A549 (cell line): ENCODE data around the gene PTPRE. TPM values are rescaled to one million over a fixed set of nuclear protein-coding genes. Genes with fewer than 3 reads are reported as not detected.
A peak's percentile ranks its signal among the peaks of the same experiment; 100 is the strongest.

Experiments
- ATAC-seq, 2 experiments: fragments of 200-7000 bp in 1 of 2; fragments of >200 bp in 1 of 2; cut with Nextera tagmentation in 1 of 2; cut with Tn5 transposase in 1 of 2; 3 replicates each; pipeline versions ENCODE4 v1.8.0 to v1.9.1; 2018 to 2020; ENCODE audit warnings: mild to moderate bottlenecking in 1 of 2, moderate library complexity in 1 of 2
- CTCF ChIA-PET: fragments of 300-600 bp; sonication (Branson Sonifier 250); formaldehyde crosslinking; extraction: SDS; loops from one replicate; lab custom pipeline; 2021; ENCODE audit warnings: antibody characterized with exemption, inconsistent platforms; lab: Yijun Ruan, JAX
- POLR2A ChIA-PET: fragments of 350-600 bp; formaldehyde crosslinking; extraction: SDS; loops from one replicate; lab custom pipeline; 2021; ENCODE audit warnings: antibody characterized with exemption, inconsistent platforms; lab: Yijun Ruan, JAX
- DNase-seq, 2 experiments: peaks; one replicate each; pipeline versions ENCODE4 v3.0.0 to v3.0.0-alpha.2; 2011 to 2016; ENCODE audit warnings: low read depth in 1 of 2, low spot score in 1 of 2
- FAIRE-seq: peaks from 2 replicates; lab custom pipeline; 2011; peaks lifted over from hg19 to GRCh38; lab: Jason Lieb, UNC
- H3K27ac ChIP-seq, 2 experiments: fragments of >200 bp; sonication (Bioruptor Twin); formaldehyde crosslinking; 3 replicates each; pipeline ENCODE4 v1.5.1; 2016 to 2017
- H3K4me1 ChIP-seq: fragments of >200 bp; sonication (Bioruptor Twin); formaldehyde crosslinking; 3 replicates; pipeline ENCODE4 v1.6.1; 2016
- H3K4me2 ChIP-seq: fragments of >200 bp; sonication (Bioruptor Twin); formaldehyde crosslinking; 3 replicates; pipeline ENCODE4 v1.6.1; 2016
- H3K4me3 ChIP-seq: fragments of >200 bp; sonication (Bioruptor Twin); formaldehyde crosslinking; 3 replicates; pipeline ENCODE4 v1.5.1; 2016
- H3K9me3 ChIP-seq: fragments of >200 bp; sonication (Bioruptor Twin); formaldehyde crosslinking; 3 replicates; pipeline ENCODE4 v1.6.1; 2016
- CHD4 ChIP-seq: fragments of 200-600 bp; sonication (generic); IDR thresholded peaks from 2 replicates; pipeline ENCODE4 v1.6.1; 2016; ENCODE audit warnings: antibody characterized with exemption, mild to moderate bottlenecking, borderline replicate concordance
- EHMT2 ChIP-seq: fragments of 200-600 bp; sonication (generic); IDR thresholded peaks from 2 replicates; pipeline ENCODE4 v1.6.1; 2016; ENCODE audit warnings: antibody characterized with exemption, low read depth, mild to moderate bottlenecking, moderate library complexity
- FOXS1 ChIP-seq: fragments of 250-450 bp; sonication (Bioruptor Pico); IDR thresholded peaks from 2 replicates; pipeline ENCODE4 v1.5.0; 2020; ENCODE audit warnings: mild to moderate bottlenecking, moderate library complexity
- GATA3 ChIP-seq: IDR thresholded peaks from 2 replicates; pipeline ENCODE4 v1.6.1; 2012; ENCODE audit warnings: borderline replicate concordance
- KDM5A ChIP-seq: fragments of 200-600 bp; sonication (generic); IDR thresholded peaks from 2 replicates; pipeline ENCODE4 v1.6.1; 2016; ENCODE audit warnings: antibody characterized with exemption, mild to moderate bottlenecking
- MAZ ChIP-seq: fragments of 150-350 bp; IDR thresholded peaks from 2 replicates; pipeline ENCODE4 v1.6.1; 2014; ENCODE audit warnings: antibody characterized with exemption, low read depth, low read length, borderline replicate concordance
- MYC ChIP-seq: IDR thresholded peaks from 2 replicates; pipeline ENCODE4 v1.6.1; 2012; ENCODE audit warnings: mild to moderate bottlenecking, inconsistent platforms, low read length, improper control_type of control experiment, borderline replicate concordance
- NR3C1 ChIP-seq: fragments of >200 bp; sonication (Bioruptor Twin); formaldehyde crosslinking; IDR thresholded peaks from 3 replicates; pipeline ENCODE4 v1.6.1; 2017
- PHF8 ChIP-seq: fragments of 200-600 bp; sonication (generic); IDR thresholded peaks from 2 replicates; pipeline ENCODE4 v1.6.1; 2016; ENCODE audit warnings: low read depth, mild to moderate bottlenecking, antibody characterized with exemption, moderate library complexity, borderline replicate concordance
- POLR2AphosphoS2 ChIP-seq: conservative IDR thresholded peaks from 2 replicates; pipeline ENCODE4 v1.6.1; 2012; ENCODE audit warnings: low read length, improper control_type of control experiment, inconsistent platforms
- RAD21 ChIP-seq, 2 experiments: fragments of >200 bp in 1 of 2; sonication (Bioruptor Twin) in 1 of 2; formaldehyde crosslinking in 1 of 2; IDR thresholded peaks in 1 of 2; conservative IDR thresholded peaks in 1 of 2; 2 replicates in 1 of 2; 3 replicates in 1 of 2; pipeline ENCODE4 v1.6.1; 2012 to 2018; ENCODE audit warnings: inconsistent platforms in 1 of 2
- RNF2 ChIP-seq: fragments of 200-600 bp; sonication (generic); IDR thresholded peaks from 2 replicates; pipeline ENCODE4 v1.6.1; 2016; ENCODE audit warnings: low read depth, mild to moderate bottlenecking, antibody characterized with exemption, moderate library complexity, borderline replicate concordance
- SMC3 ChIP-seq: fragments of >200 bp; sonication (Bioruptor Twin); formaldehyde crosslinking; IDR thresholded peaks from 3 replicates; pipeline ENCODE4 v1.6.1; 2018; ENCODE audit warnings: inconsistent platforms
- SREBF2 ChIP-seq: fragments of 450-650 bp; IDR thresholded peaks from 2 replicates; pipeline ENCODE4 v1.6.1; 2014; ENCODE audit warnings: mild to moderate bottlenecking, moderate library complexity
- ZSCAN20 ChIP-seq: fragments of 250-450 bp; sonication (Bioruptor Pico); IDR thresholded peaks from 2 replicates; pipeline ENCODE4 v1.8.0; 2022; ENCODE audit warnings: mild to moderate bottlenecking, moderate library complexity
- WGBS: methylation state at CpG from one replicate; pipeline ENCODE4 v1.1.6; 2017; ENCODE audit errors: missing lambda C conversion rate; 5-methylcytosine and 5-hydroxymethylcytosine counted together
- polyA plus RNA-seq, 4 experiments: library from polyadenylated mRNA; depleted of rRNA in 3 of 4; stranded (reverse); fragments of >200 nt; fragmentation: RNase III in 1 of 4; extraction: RNeasy Plus Mini Kit Qiagen cat#74134 plus additional on column Dnase treatment in 1 of 4; gene quantifications; 2 replicates in 3 of 4; 3 replicates in 1 of 4; pipeline ENCODE4 v1.2.3, GENCODE V29; 2011 to 2017
- TF ChIP-seq, protein P1 (sequence below): fragments of >200 bp; sonication (Bioruptor Twin); formaldehyde crosslinking; IDR thresholded peaks from 3 replicates; pipeline ENCODE4 v1.5.1; 2016
- TF ChIP-seq, protein P2 (sequence below): fragments of 200-600 bp; sonication (generic); IDR thresholded peaks from 2 replicates; pipeline ENCODE4 v1.6.1; 2016; ENCODE audit warnings: antibody characterized with exemption, mild to moderate bottlenecking, moderate library complexity
- TF ChIP-seq, protein P3 (sequence below): IDR thresholded peaks from 2 replicates; pipeline ENCODE4 v1.6.1; 2012
- TF ChIP-seq, protein P4 (sequence below): fragments of >200 bp; sonication (Bioruptor Twin); formaldehyde crosslinking; IDR thresholded peaks from 3 replicates; pipeline ENCODE4 v1.6.1; 2016

The PTPRE gene
- polyA plus RNA-seq, 2 of the 4 experiments (the other 2 are of a cell fraction): 0.31 to 1.5 TPM

DNA sequence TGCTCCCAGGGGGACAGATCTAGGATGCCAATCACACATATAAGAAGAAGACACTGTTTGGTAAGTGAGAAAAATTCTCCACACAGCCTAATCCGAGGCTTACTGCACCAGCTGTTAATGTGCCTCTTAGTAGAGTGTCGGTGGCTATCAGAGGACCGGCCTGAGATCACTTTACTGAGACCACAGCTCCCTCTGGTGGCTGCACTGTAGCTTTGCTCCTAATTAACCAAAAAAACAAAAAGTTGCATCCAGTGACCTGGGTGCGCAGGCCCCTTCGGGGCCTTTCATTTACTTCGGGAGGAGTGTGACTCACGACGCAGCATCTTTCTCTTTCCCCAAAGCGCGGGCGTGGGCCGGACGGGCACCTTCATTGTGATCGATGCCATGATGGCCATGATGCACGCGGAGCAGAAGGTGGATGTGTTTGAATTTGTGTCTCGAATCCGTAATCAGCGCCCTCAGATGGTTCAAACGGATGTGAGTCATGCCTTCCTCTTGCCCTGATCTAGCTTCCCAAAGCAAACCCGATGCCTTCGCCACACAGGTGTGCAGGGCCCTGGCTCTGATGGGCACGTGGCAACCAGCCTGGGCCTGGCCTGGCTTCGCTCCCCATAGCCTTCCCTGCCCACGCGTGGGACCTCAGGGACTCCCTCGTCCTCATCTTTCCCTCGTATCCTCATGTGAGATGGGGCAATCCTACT, 162.6 kb downstream of the PTPRE start:
- TF ChIP-seq SMC3 (peak; percentile 84), NR3C1 (no peak), RAD21 (conservative IDR thresholded peaks at IDR 0.05 in 1 of 2, IDR thresholded peaks at IDR 0.05 in 1 of 2) (peak; percentile 86 to 89), MYC (no peak), PHF8 (no peak), KDM5A (no peak)
- TF ChIP-seq, protein P1, sequence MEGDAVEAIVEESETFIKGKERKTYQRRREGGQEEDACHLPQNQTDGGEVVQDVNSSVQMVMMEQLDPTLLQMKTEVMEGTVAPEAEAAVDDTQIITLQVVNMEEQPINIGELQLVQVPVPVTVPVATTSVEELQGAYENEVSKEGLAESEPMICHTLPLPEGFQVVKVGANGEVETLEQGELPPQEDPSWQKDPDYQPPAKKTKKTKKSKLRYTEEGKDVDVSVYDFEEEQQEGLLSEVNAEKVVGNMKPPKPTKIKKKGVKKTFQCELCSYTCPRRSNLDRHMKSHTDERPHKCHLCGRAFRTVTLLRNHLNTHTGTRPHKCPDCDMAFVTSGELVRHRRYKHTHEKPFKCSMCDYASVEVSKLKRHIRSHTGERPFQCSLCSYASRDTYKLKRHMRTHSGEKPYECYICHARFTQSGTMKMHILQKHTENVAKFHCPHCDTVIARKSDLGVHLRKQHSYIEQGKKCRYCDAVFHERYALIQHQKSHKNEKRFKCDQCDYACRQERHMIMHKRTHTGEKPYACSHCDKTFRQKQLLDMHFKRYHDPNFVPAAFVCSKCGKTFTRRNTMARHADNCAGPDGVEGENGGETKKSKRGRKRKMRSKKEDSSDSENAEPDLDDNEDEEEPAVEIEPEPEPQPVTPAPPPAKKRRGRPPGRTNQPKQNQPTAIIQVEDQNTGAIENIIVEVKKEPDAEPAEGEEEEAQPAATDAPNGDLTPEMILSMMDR: peak; percentile 89
- 29% methylated on average over 28 of the region's 28 CpGs for WGBS
- ATAC-seq (peak; percentile 72 to 91), FAIRE-seq (peak; percentile 78), DNase-seq (peak; percentile 70)
- Histone ChIP-seq H3K4me2 (peak overlapping the region; percentile 63), H3K4me3 (no peak overlapping the region), H3K27ac (no peak overlapping the region), H3K9me3 (no peaks in the 10 kb centered on the region), H3K4me1 (no peaks in the 10 kb centered on the region)
- ChIA-PET CTCF (interaction anchor here (0.6 to 7.0 kb wide), 48 partner anchors 11 to 391 kb away, joined by 3 to 89 read pairs (median 4); partner anchors contain the start of gene PTPRE), POLR2A (interaction anchor here (0.7 kb wide), 1 partner anchor 163 kb away, joined by 3 read pairs; the partner anchor contains the start of gene PTPRE)

DNA sequence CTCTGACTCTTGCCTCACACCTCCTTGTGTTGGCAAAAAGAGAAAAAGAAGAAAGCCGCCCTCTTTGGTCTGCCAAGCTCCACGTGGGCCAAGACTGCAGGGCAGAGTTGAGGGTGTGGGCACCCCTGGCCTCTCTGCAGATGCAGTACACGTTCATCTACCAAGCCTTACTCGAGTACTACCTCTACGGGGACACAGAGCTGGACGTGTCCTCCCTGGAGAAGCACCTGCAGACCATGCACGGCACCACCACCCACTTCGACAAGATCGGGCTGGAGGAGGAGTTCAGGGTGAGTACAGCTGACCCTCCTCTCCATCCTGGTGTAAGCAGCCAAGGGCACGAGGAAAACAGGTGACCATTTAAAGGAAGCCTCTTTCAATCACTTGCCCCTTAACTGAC, 163.3 kb downstream of the PTPRE start:
- CTCF ChIA-PET: interaction anchor here (0.9 to 7.0 kb wide), 18 partner anchors 11 to 358 kb away, joined by 3 to 89 read pairs (median 10); partner anchors contain the start of gene PTPRE
- no peak overlapping the region for H3K4me3 ChIP-seq
- ATAC-seq: no peak; a peak in 1 of 6 replicates
- POLR2A ChIA-PET: no interaction called here
- 65% methylated on average over 10 of the region's 10 CpGs for WGBS
- no peaks in the 10 kb centered on the region for H3K9me3 ChIP-seq
- FAIRE-seq: no peak
- no peaks in the 10 kb centered on the region for H3K4me1 ChIP-seq
- H3K27ac ChIP-seq: no peak overlapping the region
- no peak for DNase-seq
- no peak overlapping the region for H3K4me2 ChIP-seq
- TF ChIP-seq CHD4 (no peak), ZSCAN20 (CRISPR knock-in tag) (no peak), FOXS1 (CRISPR knock-in tag) (no peak), MYC (no peak), GATA3 (no peak), KDM5A (no peak), POLR2AphosphoS2 (no peak), EHMT2 (no peak), MAZ (no peak), SREBF2 (no peak), RNF2 (no peak)
- TF ChIP-seq, protein P2, sequence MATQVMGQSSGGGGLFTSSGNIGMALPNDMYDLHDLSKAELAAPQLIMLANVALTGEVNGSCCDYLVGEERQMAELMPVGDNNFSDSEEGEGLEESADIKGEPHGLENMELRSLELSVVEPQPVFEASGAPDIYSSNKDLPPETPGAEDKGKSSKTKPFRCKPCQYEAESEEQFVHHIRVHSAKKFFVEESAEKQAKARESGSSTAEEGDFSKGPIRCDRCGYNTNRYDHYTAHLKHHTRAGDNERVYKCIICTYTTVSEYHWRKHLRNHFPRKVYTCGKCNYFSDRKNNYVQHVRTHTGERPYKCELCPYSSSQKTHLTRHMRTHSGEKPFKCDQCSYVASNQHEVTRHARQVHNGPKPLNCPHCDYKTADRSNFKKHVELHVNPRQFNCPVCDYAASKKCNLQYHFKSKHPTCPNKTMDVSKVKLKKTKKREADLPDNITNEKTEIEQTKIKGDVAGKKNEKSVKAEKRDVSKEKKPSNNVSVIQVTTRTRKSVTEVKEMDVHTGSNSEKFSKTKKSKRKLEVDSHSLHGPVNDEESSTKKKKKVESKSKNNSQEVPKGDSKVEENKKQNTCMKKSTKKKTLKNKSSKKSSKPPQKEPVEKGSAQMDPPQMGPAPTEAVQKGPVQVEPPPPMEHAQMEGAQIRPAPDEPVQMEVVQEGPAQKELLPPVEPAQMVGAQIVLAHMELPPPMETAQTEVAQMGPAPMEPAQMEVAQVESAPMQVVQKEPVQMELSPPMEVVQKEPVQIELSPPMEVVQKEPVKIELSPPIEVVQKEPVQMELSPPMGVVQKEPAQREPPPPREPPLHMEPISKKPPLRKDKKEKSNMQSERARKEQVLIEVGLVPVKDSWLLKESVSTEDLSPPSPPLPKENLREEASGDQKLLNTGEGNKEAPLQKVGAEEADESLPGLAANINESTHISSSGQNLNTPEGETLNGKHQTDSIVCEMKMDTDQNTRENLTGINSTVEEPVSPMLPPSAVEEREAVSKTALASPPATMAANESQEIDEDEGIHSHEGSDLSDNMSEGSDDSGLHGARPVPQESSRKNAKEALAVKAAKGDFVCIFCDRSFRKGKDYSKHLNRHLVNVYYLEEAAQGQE: no peak
- TF ChIP-seq, protein P3, sequence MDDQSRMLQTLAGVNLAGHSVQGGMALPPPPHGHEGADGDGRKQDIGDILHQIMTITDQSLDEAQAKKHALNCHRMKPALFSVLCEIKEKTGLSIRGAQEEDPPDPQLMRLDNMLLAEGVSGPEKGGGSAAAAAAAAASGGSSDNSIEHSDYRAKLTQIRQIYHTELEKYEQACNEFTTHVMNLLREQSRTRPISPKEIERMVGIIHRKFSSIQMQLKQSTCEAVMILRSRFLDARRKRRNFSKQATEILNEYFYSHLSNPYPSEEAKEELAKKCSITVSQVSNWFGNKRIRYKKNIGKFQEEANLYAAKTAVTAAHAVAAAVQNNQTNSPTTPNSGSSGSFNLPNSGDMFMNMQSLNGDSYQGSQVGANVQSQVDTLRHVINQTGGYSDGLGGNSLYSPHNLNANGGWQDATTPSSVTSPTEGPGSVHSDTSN: no peak
- TF ChIP-seq, protein P4, sequence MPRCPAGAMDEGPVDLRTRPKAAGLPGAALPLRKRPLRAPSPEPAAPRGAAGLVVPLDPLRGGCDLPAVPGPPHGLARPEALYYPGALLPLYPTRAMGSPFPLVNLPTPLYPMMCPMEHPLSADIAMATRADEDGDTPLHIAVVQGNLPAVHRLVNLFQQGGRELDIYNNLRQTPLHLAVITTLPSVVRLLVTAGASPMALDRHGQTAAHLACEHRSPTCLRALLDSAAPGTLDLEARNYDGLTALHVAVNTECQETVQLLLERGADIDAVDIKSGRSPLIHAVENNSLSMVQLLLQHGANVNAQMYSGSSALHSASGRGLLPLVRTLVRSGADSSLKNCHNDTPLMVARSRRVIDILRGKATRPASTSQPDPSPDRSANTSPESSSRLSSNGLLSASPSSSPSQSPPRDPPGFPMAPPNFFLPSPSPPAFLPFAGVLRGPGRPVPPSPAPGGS: no peak
